Activated T-cell treated with anti-CD3 and anti-CD28 coated beads for 24 hours (primary cell): ENCODE data around the gene PERP.

Experiments used
- DNase-seq: peaks from one replicate; pipeline ENCODE4 v3.0.0-alpha.2; 2020; ENCODE audit warnings: low read depth

The PERP gene

GRCh38 chr6:138044972-138045371 is 62.2 kb downstream of the PERP start:
- no peak for DNase-seq

- DNase-seq: no peak
Observed at GRCh38 chr6:138044458-138044857, 62.8 kb downstream of the PERP start.
